Measurements from ENCODE around the gene TUNAR. TPM values are rescaled to one million over a fixed set of nuclear protein-coding genes. Genes with fewer than 3 reads are reported as not detected.

TUNAR gene
- total and polyA plus RNA-seq, 2 experiments from 2014 or later = 23.1 to 56.2 TPM

DNA sequence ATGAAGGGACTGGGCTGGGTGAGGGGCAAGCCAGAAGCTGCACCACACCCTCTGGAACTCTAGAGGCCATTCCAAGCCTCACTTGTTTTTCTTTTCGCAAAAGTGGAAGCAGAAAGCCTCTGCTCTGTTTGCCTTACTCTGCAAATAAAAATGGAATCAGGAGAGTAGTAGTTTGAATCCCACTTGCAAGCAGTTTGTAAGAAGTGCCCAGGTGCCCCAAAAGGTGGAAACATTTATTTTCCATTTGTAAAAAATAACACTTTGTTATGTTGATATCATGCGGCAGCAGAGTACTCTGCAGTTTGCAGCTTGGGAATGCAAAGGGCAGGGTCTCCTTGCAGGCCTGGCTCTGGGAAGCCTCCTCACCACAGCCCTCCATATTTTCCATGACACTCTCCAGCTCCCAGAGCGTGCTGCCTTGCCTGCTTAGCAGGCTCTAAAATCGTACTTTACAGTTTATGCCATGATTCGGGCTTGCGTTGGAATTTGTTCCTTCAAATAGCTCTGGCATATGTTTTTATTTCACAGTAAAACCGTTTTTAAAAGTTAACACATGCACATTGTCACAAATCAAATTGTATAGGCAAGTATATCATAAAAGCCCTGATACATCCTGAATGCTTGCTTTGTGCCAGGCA is 20.0 kb downstream of the TUNAR start:
- peaks cover 28% of the 10 kb centered on the region for H3K79me2 ChIP-seq (replicated peaks; ENCODE audit: insufficient read depth)
- peak; percentile 52 for DNase-seq (ENCODE audit: low spot score)
- no peak for TF ChIP-seq CREB1 (CRISPR knock-in tag; IDR thresholded peaks at IDR 0.05; ENCODE audit: low read depth)
- TF ChIP-seq, protein P1, sequence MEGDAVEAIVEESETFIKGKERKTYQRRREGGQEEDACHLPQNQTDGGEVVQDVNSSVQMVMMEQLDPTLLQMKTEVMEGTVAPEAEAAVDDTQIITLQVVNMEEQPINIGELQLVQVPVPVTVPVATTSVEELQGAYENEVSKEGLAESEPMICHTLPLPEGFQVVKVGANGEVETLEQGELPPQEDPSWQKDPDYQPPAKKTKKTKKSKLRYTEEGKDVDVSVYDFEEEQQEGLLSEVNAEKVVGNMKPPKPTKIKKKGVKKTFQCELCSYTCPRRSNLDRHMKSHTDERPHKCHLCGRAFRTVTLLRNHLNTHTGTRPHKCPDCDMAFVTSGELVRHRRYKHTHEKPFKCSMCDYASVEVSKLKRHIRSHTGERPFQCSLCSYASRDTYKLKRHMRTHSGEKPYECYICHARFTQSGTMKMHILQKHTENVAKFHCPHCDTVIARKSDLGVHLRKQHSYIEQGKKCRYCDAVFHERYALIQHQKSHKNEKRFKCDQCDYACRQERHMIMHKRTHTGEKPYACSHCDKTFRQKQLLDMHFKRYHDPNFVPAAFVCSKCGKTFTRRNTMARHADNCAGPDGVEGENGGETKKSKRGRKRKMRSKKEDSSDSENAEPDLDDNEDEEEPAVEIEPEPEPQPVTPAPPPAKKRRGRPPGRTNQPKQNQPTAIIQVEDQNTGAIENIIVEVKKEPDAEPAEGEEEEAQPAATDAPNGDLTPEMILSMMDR (conservative IDR thresholded peaks at IDR 0.05; ENCODE audit: low read depth in 2 of 2) = 0 out of 4 replicates have a peak, but pooled peaks of 1 of the 2 experiments have one; percentile 1
- Mint-ChIP-seq H3K36me3 (ENCODE audit: low read depth) (peaks cover 27% of the 10 kb centered on the region), H3K4me1 (peaks cover 48% of the 10 kb centered on the region), H3K27me3 (ENCODE audit: insufficient read depth, low read depth, poor library complexity) (peaks cover 15% of the 10 kb centered on the region), H3K9me3 (no peaks in the 10 kb centered on the region), H3K4me3 (no peak overlapping the region), H3K27ac (peak overlapping the region; percentile 72)
- H3K4me3 ChIP-seq = no peak overlapping the region
- H4K20me1 ChIP-seq (replicated peaks; ENCODE audit: insufficient read depth) = no peaks in the 10 kb centered on the region
- H3K36me3 ChIP-seq (ENCODE audit: insufficient read depth) = no peaks in the 10 kb centered on the region; the same call in none of the 2 replicates
- peak; percentile 72 for ATAC-seq
- no peak overlapping the region for H2AFZ ChIP-seq
- peaks cover 11% of the 10 kb centered on the region for H3K9me2 ChIP-seq (ENCODE audit: insufficient read depth)
- peak overlapping the region; percentile 67 for H3K4me2 ChIP-seq
- H3K27me3 ChIP-seq (ENCODE audit: insufficient read depth) = no peaks in the 10 kb centered on the region
- H3F3A ChIP-seq (replicated peaks; ENCODE audit: low read depth) = no peaks in the 10 kb centered on the region; the same call in 1 of the 2 replicates
- peaks cover 25% of the 10 kb centered on the region for H3K4me1 ChIP-seq (ENCODE audit: insufficient read depth)
- H3K27ac ChIP-seq (ENCODE audit: low read depth) = peak overlapping the region; percentile 93

DNA sequence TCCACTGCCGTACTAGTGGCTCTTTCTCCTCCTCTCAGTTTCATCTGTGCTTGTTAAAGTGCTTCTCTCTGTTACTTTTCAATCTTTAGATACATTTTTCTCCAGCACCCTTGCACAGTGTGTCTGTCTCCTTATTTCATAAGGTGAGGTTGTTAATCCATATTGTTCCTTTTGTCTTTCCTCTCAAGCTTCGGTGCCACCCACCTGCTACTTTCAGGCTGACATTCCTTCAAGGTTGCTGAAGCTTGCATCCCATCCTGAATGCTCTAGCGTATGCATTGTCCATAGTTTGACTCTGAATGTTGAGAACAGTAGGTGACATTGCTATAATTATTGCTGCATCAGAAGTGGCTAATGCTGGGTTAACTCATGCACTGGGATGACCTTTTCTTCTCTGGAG is 20.6 kb downstream of the TUNAR start:
- H3K9me3 Mint-ChIP-seq = no peaks in the 10 kb centered on the region
- 0 out of 2 replicates have a peak overlapping the region, but pooled peaks have one; percentile 67 for H3K4me2 ChIP-seq
- peaks cover 15% of the 10 kb centered on the region for H3K27me3 Mint-ChIP-seq (ENCODE audit: insufficient read depth, low read depth, poor library complexity)
- H3K9me2 ChIP-seq (ENCODE audit: insufficient read depth) = peaks cover 11% of the 10 kb centered on the region
- no peak overlapping the region for H3K4me3 ChIP-seq
- H3K27ac Mint-ChIP-seq = peak overlapping the region; percentile 80
- no peaks in the 10 kb centered on the region for H3K27me3 ChIP-seq (ENCODE audit: insufficient read depth)
- peaks cover 27% of the 10 kb centered on the region for H3K79me2 ChIP-seq (replicated peaks; ENCODE audit: insufficient read depth)
- DNase-seq (ENCODE audit: low spot score) (no peak), ATAC-seq (no peak)
- H3K4me1 ChIP-seq (ENCODE audit: insufficient read depth) = peaks cover 27% of the 10 kb centered on the region
- H3K4me1 Mint-ChIP-seq = peaks cover 46% of the 10 kb centered on the region
- H3F3A ChIP-seq (replicated peaks; ENCODE audit: low read depth) = no peaks in the 10 kb centered on the region; the same call in 1 of the 2 replicates
- H4K20me1 ChIP-seq (replicated peaks; ENCODE audit: insufficient read depth) = no peaks in the 10 kb centered on the region
- H3K36me3 Mint-ChIP-seq (ENCODE audit: low read depth) = peaks cover 33% of the 10 kb centered on the region
- H2AFZ ChIP-seq = no peak overlapping the region
- H3K27ac ChIP-seq (ENCODE audit: low read depth) = peak overlapping the region; percentile 93
- no peaks in the 10 kb centered on the region; the same call in none of the 2 replicates for H3K36me3 ChIP-seq (ENCODE audit: insufficient read depth)
- no peak overlapping the region for H3K4me3 Mint-ChIP-seq
- TF ChIP-seq NANOG (IDR thresholded peaks at IDR 0.05; ENCODE audit: borderline replicate concordance) (no peak), POLR2AphosphoS5 (IDR thresholded peaks at IDR 0.05; ENCODE audit: low read depth) (no peak), JUNB (IDR thresholded peaks at IDR 0.05; ENCODE audit: unreplicated experiment) (no peak)
- TF ChIP-seq, protein P2, sequence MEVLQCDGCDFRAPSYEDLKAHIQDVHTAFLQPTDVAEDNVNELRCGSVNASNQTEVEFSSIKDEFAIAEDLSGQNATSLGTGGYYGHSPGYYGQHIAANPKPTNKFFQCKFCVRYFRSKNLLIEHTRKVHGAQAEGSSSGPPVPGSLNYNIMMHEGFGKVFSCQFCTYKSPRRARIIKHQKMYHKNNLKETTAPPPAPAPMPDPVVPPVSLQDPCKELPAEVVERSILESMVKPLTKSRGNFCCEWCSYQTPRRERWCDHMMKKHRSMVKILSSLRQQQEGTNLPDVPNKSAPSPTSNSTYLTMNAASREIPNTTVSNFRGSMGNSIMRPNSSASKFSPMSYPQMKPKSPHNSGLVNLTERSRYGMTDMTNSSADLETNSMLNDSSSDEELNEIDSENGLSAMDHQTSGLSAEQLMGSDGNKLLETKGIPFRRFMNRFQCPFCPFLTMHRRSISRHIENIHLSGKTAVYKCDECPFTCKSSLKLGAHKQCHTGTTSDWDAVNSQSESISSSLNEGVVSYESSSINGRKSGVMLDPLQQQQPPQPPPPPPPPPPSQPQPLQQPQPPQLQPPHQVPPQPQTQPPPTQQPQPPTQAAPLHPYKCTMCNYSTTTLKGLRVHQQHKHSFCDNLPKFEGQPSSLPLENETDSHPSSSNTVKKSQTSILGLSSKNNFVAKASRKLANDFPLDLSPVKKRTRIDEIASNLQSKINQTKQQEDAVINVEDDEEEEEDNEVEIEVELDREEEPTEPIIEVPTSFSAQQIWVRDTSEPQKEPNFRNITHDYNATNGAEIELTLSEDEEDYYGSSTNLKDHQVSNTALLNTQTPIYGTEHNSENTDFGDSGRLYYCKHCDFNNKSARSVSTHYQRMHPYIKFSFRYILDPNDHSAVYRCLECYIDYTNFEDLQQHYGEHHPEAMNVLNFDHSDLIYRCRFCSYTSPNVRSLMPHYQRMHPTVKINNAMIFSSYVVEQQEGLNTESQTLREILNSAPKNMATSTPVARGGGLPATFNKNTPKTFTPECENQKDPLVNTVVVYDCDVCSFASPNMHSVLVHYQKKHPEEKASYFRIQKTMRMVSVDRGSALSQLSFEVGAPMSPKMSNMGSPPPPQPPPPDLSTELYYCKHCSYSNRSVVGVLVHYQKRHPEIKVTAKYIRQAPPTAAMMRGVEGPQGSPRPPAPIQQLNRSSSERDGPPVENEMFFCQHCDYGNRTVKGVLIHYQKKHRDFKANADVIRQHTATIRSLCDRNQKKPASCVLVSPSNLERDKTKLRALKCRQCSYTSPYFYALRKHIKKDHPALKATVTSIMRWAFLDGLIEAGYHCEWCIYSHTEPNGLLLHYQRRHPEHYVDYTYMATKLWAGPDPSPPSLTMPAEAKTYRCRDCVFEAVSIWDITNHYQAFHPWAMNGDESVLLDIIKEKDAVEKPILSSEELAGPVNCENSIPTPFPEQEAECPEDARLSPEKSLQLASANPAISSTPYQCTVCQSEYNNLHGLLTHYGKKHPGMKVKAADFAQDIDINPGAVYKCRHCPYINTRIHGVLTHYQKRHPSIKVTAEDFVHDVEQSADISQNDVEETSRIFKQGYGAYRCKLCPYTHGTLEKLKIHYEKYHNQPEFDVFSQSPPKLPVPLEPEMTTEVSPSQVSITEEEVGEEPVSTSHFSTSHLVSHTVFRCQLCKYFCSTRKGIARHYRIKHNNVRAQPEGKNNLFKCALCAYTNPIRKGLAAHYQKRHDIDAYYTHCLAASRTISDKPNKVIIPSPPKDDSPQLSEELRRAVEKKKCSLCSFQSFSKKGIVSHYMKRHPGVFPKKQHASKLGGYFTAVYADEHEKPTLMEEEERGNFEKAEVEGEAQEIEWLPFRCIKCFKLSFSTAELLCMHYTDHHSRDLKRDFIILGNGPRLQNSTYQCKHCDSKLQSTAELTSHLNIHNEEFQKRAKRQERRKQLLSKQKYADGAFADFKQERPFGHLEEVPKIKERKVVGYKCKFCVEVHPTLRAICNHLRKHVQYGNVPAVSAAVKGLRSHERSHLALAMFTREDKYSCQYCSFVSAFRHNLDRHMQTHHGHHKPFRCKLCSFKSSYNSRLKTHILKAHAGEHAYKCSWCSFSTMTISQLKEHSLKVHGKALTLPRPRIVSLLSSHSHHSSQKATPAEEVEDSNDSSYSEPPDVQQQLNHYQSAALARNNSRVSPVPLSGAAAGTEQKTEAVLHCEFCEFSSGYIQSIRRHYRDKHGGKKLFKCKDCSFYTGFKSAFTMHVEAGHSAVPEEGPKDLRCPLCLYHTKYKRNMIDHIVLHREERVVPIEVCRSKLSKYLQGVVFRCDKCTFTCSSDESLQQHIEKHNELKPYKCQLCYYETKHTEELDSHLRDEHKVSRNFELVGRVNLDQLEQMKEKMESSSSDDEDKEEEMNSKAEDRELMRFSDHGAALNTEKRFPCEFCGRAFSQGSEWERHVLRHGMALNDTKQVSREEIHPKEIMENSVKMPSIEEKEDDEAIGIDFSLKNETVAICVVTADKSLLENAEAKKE (CRISPR knock-in tag; IDR thresholded peaks at IDR 0.05) = no peak
- TF ChIP-seq, protein P3, sequence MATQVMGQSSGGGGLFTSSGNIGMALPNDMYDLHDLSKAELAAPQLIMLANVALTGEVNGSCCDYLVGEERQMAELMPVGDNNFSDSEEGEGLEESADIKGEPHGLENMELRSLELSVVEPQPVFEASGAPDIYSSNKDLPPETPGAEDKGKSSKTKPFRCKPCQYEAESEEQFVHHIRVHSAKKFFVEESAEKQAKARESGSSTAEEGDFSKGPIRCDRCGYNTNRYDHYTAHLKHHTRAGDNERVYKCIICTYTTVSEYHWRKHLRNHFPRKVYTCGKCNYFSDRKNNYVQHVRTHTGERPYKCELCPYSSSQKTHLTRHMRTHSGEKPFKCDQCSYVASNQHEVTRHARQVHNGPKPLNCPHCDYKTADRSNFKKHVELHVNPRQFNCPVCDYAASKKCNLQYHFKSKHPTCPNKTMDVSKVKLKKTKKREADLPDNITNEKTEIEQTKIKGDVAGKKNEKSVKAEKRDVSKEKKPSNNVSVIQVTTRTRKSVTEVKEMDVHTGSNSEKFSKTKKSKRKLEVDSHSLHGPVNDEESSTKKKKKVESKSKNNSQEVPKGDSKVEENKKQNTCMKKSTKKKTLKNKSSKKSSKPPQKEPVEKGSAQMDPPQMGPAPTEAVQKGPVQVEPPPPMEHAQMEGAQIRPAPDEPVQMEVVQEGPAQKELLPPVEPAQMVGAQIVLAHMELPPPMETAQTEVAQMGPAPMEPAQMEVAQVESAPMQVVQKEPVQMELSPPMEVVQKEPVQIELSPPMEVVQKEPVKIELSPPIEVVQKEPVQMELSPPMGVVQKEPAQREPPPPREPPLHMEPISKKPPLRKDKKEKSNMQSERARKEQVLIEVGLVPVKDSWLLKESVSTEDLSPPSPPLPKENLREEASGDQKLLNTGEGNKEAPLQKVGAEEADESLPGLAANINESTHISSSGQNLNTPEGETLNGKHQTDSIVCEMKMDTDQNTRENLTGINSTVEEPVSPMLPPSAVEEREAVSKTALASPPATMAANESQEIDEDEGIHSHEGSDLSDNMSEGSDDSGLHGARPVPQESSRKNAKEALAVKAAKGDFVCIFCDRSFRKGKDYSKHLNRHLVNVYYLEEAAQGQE (IDR thresholded peaks at IDR 0.05; ENCODE audit: unreplicated experiment) = no peak
